Peyer's patch (tissue), 4 donors: Measurements from ENCODE around the gene RGL2.

Experiments
- POLR2A ChIP-seq, 2 donors: fragments of 450-650 bp; IDR thresholded peaks; one replicate each; pipeline ENCODE4 v1.5.1; 2017; ENCODE audit warnings: antibody characterized with exemption in 2 of 2, mild to moderate bottlenecking in 2 of 2, moderate library complexity in 2 of 2
- TF ChIP-seq, protein P1 (sequence below), 6 experiments: fragments of 450-650 bp in 4 of 6; fragments of 200-600 bp in 2 of 6; sonication (generic) in 1 of 6; IDR thresholded peaks; one replicate each; pipeline ENCODE4 v1.5.1; 2017 to 2019; ENCODE audit warnings: antibody characterized with exemption in 6 of 6, mild to moderate bottlenecking in 3 of 6, moderate library complexity in 1 of 6

DNA sequence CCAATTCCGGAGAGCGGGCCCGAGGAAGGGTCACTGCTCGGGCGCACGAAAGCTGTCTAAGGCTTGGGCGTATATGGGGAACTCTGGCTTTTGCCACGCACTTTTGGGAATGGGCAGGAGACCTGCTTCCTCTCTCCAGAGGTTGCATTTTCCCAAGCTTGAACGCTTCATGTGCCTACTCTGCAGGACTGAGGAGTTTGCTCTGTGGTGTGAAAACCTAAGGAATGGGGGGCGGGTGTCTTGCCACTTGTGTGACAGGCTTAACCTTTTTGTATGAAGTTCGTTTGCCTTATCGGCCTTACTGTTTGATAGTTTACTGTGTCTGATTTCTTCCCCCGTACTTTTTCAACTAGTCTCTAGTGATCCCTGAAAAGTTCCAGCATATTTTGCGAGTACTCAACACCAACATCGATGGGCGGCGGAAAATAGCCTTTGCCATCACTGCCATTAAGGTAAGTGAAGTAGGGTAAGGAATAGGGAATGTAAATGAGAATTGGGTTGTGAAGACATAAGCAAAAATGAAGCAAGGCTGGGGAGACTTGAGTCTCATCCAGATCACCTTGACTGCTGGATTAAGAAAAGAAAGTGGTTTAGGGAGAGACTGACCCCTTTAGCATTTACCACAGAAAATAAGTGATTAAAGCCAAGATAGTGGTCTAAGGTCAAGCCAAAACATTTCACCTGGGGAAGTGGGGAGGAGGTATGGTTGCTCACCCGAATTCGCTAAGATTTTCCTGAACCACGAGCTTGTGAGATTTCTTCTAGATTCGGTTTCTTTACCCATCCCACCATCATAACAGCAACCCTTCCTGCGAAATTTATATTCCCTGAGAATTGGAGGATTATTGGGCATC lies 26.2 kb downstream of the RGL2 start:
- TF ChIP-seq POLR2A (IDR thresholded peaks at IDR 0.05): peak in 1 of 2 donors; percentile 5
- TF ChIP-seq, protein P1, sequence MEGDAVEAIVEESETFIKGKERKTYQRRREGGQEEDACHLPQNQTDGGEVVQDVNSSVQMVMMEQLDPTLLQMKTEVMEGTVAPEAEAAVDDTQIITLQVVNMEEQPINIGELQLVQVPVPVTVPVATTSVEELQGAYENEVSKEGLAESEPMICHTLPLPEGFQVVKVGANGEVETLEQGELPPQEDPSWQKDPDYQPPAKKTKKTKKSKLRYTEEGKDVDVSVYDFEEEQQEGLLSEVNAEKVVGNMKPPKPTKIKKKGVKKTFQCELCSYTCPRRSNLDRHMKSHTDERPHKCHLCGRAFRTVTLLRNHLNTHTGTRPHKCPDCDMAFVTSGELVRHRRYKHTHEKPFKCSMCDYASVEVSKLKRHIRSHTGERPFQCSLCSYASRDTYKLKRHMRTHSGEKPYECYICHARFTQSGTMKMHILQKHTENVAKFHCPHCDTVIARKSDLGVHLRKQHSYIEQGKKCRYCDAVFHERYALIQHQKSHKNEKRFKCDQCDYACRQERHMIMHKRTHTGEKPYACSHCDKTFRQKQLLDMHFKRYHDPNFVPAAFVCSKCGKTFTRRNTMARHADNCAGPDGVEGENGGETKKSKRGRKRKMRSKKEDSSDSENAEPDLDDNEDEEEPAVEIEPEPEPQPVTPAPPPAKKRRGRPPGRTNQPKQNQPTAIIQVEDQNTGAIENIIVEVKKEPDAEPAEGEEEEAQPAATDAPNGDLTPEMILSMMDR (IDR thresholded peaks at IDR 0.05): no peak
